ENCODE measurements around the gene RAPGEF5.

RAPGEF5 gene

GRCh38 chr7:22288202-22288601 is 68.8 kb downstream of the RAPGEF5 start:
- Histone ChIP-seq H3K27me3 (replicated peaks; ENCODE audit: insufficient read depth, low read length) (no peaks in the 10 kb centered on the region), H3K9me2 (replicated peaks; ENCODE audit: insufficient read depth, low read length) (no peaks in the 10 kb centered on the region), H3K79me2 (ENCODE audit: low read length) (no peaks in the 10 kb centered on the region)

GRCh38 chr7:22287412-22287811 is 69.5 kb downstream of the RAPGEF5 start:
- DNase-seq: no peak
- H3K4me3 ChIP-seq (ENCODE audit: low read length): no peak overlapping the region
- no peak overlapping the region for H3K27ac ChIP-seq (ENCODE audit: low read length)
- no peaks in the 10 kb centered on the region for H3K9me3 ChIP-seq (replicated peaks; ENCODE audit: insufficient read depth, low read length)
- no peak overlapping the region for H3K4me2 ChIP-seq (ENCODE audit: low read depth, low read length)
- no peaks in the 10 kb centered on the region for H3K27me3 ChIP-seq (replicated peaks; ENCODE audit: insufficient read depth, low read length)
- no peak overlapping the region for H2AFZ ChIP-seq (ENCODE audit: low read length)
- no peaks in the 10 kb centered on the region for H4K20me1 ChIP-seq (ENCODE audit: insufficient read depth, low read length)
- H3K9me2 ChIP-seq (replicated peaks; ENCODE audit: insufficient read depth, low read length): no peaks in the 10 kb centered on the region
- no peaks in the 10 kb centered on the region for H3K79me2 ChIP-seq (ENCODE audit: low read length)
- no peak for TF ChIP-seq EZH2phosphoT487 (IDR thresholded peaks at IDR 0.05; ENCODE audit: low read length)
- TF ChIP-seq EZH2 (optimal IDR thresholded peaks at IDR 0.05; ENCODE audit: low read depth, low read length): no peak
- no peak for TF ChIP-seq CTCF (IDR thresholded peaks at IDR 0.05; ENCODE audit: low read length)
- no peaks in the 10 kb centered on the region for H3F3A ChIP-seq (ENCODE audit: insufficient read depth, low read length)
- no peaks in the 10 kb centered on the region for H3K4me1 ChIP-seq (ENCODE audit: low read length)
- H3K9ac ChIP-seq (ENCODE audit: low read length): no peak overlapping the region
- no peaks in the 10 kb centered on the region for H3K36me3 ChIP-seq (replicated peaks; ENCODE audit: insufficient read depth, low read length)

More at GRCh38 chr7:22288202-22288601, 68.8 kb downstream of the RAPGEF5 start:
- no peak overlapping the region for H3K9ac ChIP-seq (ENCODE audit: low read length)
- H3K4me2 ChIP-seq (ENCODE audit: low read depth, low read length): no peak overlapping the region
- no peak overlapping the region for H2AFZ ChIP-seq (ENCODE audit: low read length)
- no peaks in the 10 kb centered on the region for H3K36me3 ChIP-seq (replicated peaks; ENCODE audit: insufficient read depth, low read length)
- no peaks in the 10 kb centered on the region for H3K9me3 ChIP-seq (replicated peaks; ENCODE audit: insufficient read depth, low read length)
- no peak overlapping the region for H3K4me3 ChIP-seq (ENCODE audit: low read length)
- no peaks in the 10 kb centered on the region for H3F3A ChIP-seq (ENCODE audit: insufficient read depth, low read length)
- no peak overlapping the region for H3K27ac ChIP-seq (ENCODE audit: low read length)
- DNase-seq: no peak
- TF ChIP-seq EZH2 (optimal IDR thresholded peaks at IDR 0.05; ENCODE audit: low read depth, low read length): no peak
- no peak for TF ChIP-seq CTCF (IDR thresholded peaks at IDR 0.05; ENCODE audit: low read length)
- TF ChIP-seq EZH2phosphoT487 (IDR thresholded peaks at IDR 0.05; ENCODE audit: low read length): no peak
- H3K4me1 ChIP-seq (ENCODE audit: low read length): no peaks in the 10 kb centered on the region
- H4K20me1 ChIP-seq (ENCODE audit: insufficient read depth, low read length): no peaks in the 10 kb centered on the region

GRCh38 chr7:22286436-22286835 is 70.5 kb downstream of the RAPGEF5 start:
- Histone ChIP-seq H3K4me1 (ENCODE audit: low read length) (no peaks in the 10 kb centered on the region), H3K27me3 (replicated peaks; ENCODE audit: insufficient read depth, low read length) (no peaks in the 10 kb centered on the region)

More at GRCh38 chr7:22286436-22286835, 70.5 kb downstream of the RAPGEF5 start:
- DNase-seq: no peak
- TF ChIP-seq CTCF (IDR thresholded peaks at IDR 0.05; ENCODE audit: low read length) (no peak), EZH2phosphoT487 (IDR thresholded peaks at IDR 0.05; ENCODE audit: low read length) (no peak), EZH2 (optimal IDR thresholded peaks at IDR 0.05; ENCODE audit: low read depth, low read length) (no peak)
- no peak overlapping the region for H3K27ac ChIP-seq (ENCODE audit: low read length)
- no peaks in the 10 kb centered on the region for H4K20me1 ChIP-seq (ENCODE audit: insufficient read depth, low read length)
- no peak overlapping the region for H2AFZ ChIP-seq (ENCODE audit: low read length)
- no peaks in the 10 kb centered on the region for H3K9me2 ChIP-seq (replicated peaks; ENCODE audit: insufficient read depth, low read length)
- H3F3A ChIP-seq (ENCODE audit: insufficient read depth, low read length): no peaks in the 10 kb centered on the region
- H3K4me3 ChIP-seq (ENCODE audit: low read length): no peak overlapping the region
- no peaks in the 10 kb centered on the region for H3K9me3 ChIP-seq (replicated peaks; ENCODE audit: insufficient read depth, low read length)
- H3K36me3 ChIP-seq (replicated peaks; ENCODE audit: insufficient read depth, low read length): no peaks in the 10 kb centered on the region
- no peak overlapping the region for H3K9ac ChIP-seq (ENCODE audit: low read length)
- no peak overlapping the region for H3K4me2 ChIP-seq (ENCODE audit: low read depth, low read length)
- no peaks in the 10 kb centered on the region for H3K79me2 ChIP-seq (ENCODE audit: low read length)
